Vagina (tissue), 2 donors: ENCODE data around the gene CMIP. TPM values are rescaled to one million over a fixed set of nuclear protein-coding genes. Genes with fewer than 3 reads are reported as not detected.

Experiments used
- DNase-seq, 2 donors: peaks; one replicate each; pipeline ENCODE4 v3.0.0-alpha.2; 2017; ENCODE audit errors: extremely low spot score in 2 of 2
- H3K27ac ChIP-seq: fragments of 200-600 bp; sonication (generic); one replicate; pipeline ENCODE4 v1.5.1; 2019
- H3K27me3 ChIP-seq: fragments of 200-600 bp; sonication (generic); one replicate; pipeline ENCODE4 v1.5.1; 2019
- H3K36me3 ChIP-seq, 2 donors: fragments of 200-600 bp; sonication (generic); one replicate each; pipeline ENCODE4 v1.5.1; 2017 to 2019
- H3K4me1 ChIP-seq: fragments of 200-600 bp; sonication (generic); one replicate; pipeline ENCODE4 v1.5.1; 2019
- H3K4me3 ChIP-seq, 2 donors: fragments of 200-600 bp; sonication (generic); 1 replicate in 1 of 2; 2 replicates in 1 of 2; pipeline ENCODE4 v1.5.1; 2016 to 2019
- H3K9me3 ChIP-seq: fragments of 200-600 bp; sonication (generic); one replicate; pipeline ENCODE4 v1.5.1; 2019
- CTCF ChIP-seq, 3 experiments: fragments of 450-650 bp in 2 of 3; fragments of 200-600 bp in 1 of 3; sonication (generic) in 1 of 3; IDR thresholded peaks; one replicate each; pipeline ENCODE4 v1.5.1; 2017 to 2019; ENCODE audit warnings: antibody characterized with exemption in 3 of 3, mild to moderate bottlenecking in 2 of 3, moderate library complexity in 2 of 3
- POLR2A ChIP-seq, 2 donors: fragments of 450-650 bp; IDR thresholded peaks; one replicate each; pipeline ENCODE4 v1.6.1; 2017; ENCODE audit warnings: antibody characterized with exemption in 2 of 2, mild to moderate bottlenecking in 2 of 2, moderate library complexity in 2 of 2
- POLR2AphosphoS5 ChIP-seq, 2 donors: sonication (generic); formaldehyde crosslinking; IDR thresholded peaks; one replicate each; pipeline ENCODE4 v1.9.0; 2017; ENCODE audit warnings: antibody characterized with exemption in 2 of 2, mild to moderate bottlenecking in 2 of 2, low read depth in 1 of 2; ENCODE audit not compliant: insufficient read depth in 1 of 2
- intact Hi-C: fragments of 100-400 bp; cut with DNase I; formaldehyde crosslinking; loops from one replicate; pipeline ENCODE4 v1.15.1; 2023
- microRNA-seq: library from miRNA; unstranded; fragments of <30 nt; microRNA quantifications from one replicate; pipeline ENCODE4, GENCODE V29; 2017; ENCODE audit warnings: borderline number of aligned reads, borderline replicate concordance
- small RNA-seq: library from RNA; depleted of rRNA; stranded (forward); fragments of <200 nt; gene quantifications from one replicate; pipeline ENCODE3, GENCODE V24; 2016
- total RNA-seq: library from RNA; depleted of rRNA; stranded (reverse); fragments of >200 nt; gene quantifications from one replicate; pipeline ENCODE4 v1.2.3, GENCODE V29; 2016

The CMIP gene
- total RNA-seq, 1 donor from 2014 or later = 66.3 TPM

GRCh38 chr16:81756615-81757356 is 312.2 kb downstream of the CMIP start:
- Histone ChIP-seq H3K9me3 (no peaks in the 10 kb centered on the region), H3K27ac (no peak overlapping the region), H3K36me3 (no peaks in the 10 kb centered on the region), H3K27me3 (no peaks in the 10 kb centered on the region), H3K4me1 (no peaks in the 10 kb centered on the region), H3K4me3 (no peak overlapping the region)
- DNase-seq = no peak
- intact Hi-C loops = loop anchor here (10.0 kb wide), 1 partner anchor 542 kb away; no protein-coding TSS in a partner anchor
- no peak for TF ChIP-seq POLR2AphosphoS5 (IDR thresholded peaks at IDR 0.05; ENCODE audit: insufficient read depth in 1 of 2, low read depth in 1 of 2)
- TF ChIP-seq POLR2A (IDR thresholded peaks at IDR 0.05) = no peak

GRCh38 chr16:81758376-81758775 is 313.8 kb downstream of the CMIP start:
- Histone ChIP-seq H3K27me3 (no peaks in the 10 kb centered on the region), H3K36me3 (no peaks in the 10 kb centered on the region), H3K27ac (no peak overlapping the region), H3K4me3 (no peak overlapping the region), H3K9me3 (no peaks in the 10 kb centered on the region), H3K4me1 (no peaks in the 10 kb centered on the region)
- no peak for TF ChIP-seq CTCF (IDR thresholded peaks at IDR 0.05)
- TF ChIP-seq POLR2AphosphoS5 (IDR thresholded peaks at IDR 0.05; ENCODE audit: insufficient read depth in 1 of 2, low read depth in 1 of 2) = no peak
- TF ChIP-seq POLR2A (IDR thresholded peaks at IDR 0.05) = no peak
- intact Hi-C loops = loop anchor here (10.0 kb wide), 1 partner anchor 544 kb away; no protein-coding TSS in a partner anchor
- DNase-seq = no peak

Small RNA genes within 50 kb of the gene (microRNA-seq; reads per million reads assigned to microRNA genes)
- gene MIR6504 = not detected
- gene MIR7854 = not detected

Small RNA genes within 50 kb of the gene (small RNA-seq; reads per million reads assigned to genes)
- gene MIR6504 (not detected), gene MIR7854 (not detected)

Other genes starting within 250 kb of the CMIP start
- not detected for gene BCO1, start 206.1 kb upstream of the CMIP start, total RNA-seq
- 20.9 TPM for gene GAN, start 129.8 kb upstream of the CMIP start, total RNA-seq